Activated T-cell treated with anti-CD3 and anti-CD28 coated beads, Interleukin-2, amount 50 U/mL, for 4 hours (primary cell): ENCODE data around the gene PRKCE. TPM values are rescaled to one million over a fixed set of nuclear protein-coding genes. Genes with fewer than 3 reads are reported as not detected.
A peak's percentile ranks its signal among the peaks of the same experiment; 100 is the strongest.

Source experiments
- ATAC-seq, 2 donors: fragments of 200-7000 bp; cut with Tn5 transposase; one replicate each; pipeline ENCODE4 v1.10.0; 2021
- DNase-seq: peaks from one replicate; pipeline ENCODE4 v3.0.0-alpha.2; 2020
- H3K27me3 Mint-ChIP-seq: one replicate; pipeline ENCODE4 v1.8.0; 2021; ENCODE audit warnings: low read depth, mixed read lengths
- H3K36me3 Mint-ChIP-seq: one replicate; pipeline ENCODE4 v1.8.0; 2022; ENCODE audit warnings: mixed read lengths; ENCODE audit not compliant: insufficient read depth
- H3K4me1 Mint-ChIP-seq: one replicate; pipeline ENCODE4 v1.8.0; 2021; ENCODE audit warnings: low read depth, mixed read lengths
- H3K4me3 Mint-ChIP-seq: one replicate; pipeline ENCODE4 v1.8.0; 2021; ENCODE audit warnings: mild to moderate bottlenecking, moderate library complexity, mixed read lengths
- H3K9me3 Mint-ChIP-seq: one replicate; pipeline ENCODE4 v1.8.0; 2021; ENCODE audit warnings: mixed read lengths
- total RNA-seq, 3 donors: library from RNA; stranded (reverse); gene quantifications; one replicate each; pipeline ENCODE4 v1.2.1, GENCODE V29; 2021

The PRKCE gene
- 1 to 10 TPM; 9.1 to 9.5 (median 9.2) TPM for total RNA-seq

DNA sequence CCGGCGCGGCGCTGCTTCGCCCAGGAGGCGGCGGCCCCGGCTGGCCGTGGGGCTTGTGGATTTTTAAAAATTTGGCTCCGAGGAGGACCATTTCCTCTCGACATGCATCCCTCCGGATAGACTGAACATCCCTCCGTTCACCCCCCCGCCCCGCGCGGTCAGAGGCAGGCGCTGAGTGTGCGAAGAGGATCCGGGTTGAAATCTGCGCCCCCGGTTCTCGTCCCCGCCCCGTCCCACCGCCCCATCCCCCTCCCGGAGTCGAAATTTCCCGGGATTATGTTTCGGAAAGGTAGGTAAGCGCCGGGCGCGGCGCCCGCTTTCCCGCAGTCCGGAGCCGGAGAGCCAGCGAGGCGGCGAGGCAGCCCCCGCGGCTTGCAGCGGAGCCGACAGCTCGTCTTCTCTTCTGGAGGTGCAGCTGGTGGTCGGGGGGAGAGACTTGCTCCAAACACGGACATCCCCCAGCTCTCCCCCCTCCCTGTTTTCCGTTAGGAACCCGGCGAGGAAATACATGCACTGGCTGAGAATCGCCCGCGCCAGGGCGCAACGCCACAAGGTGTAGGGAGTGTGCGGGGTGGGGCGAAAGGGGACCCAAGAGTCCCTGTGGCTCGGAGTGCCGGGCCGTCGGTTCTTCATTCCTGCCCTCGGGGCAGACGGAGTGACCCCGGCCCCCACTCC lies at the start of gene PRKCE:
TSS of gene PRKCE (plus strand) at position 261 of the 675 bp plus-strand sequence.
- H3K4me3 Mint-ChIP-seq, result peak within 1 kb of the TSS; percentile 93
- ATAC-seq (peak; percentile 33 to 35), DNase-seq (peak; percentile 47)
- H3K9me3 Mint-ChIP-seq, result no peaks in the 10 kb centered on the region
- peaks cover 31% of the 10 kb centered on the region for H3K4me1 Mint-ChIP-seq
- no peaks in the 10 kb centered on the region for H3K36me3 Mint-ChIP-seq
- no peaks in the 10 kb centered on the region for H3K27me3 Mint-ChIP-seq

DNA sequence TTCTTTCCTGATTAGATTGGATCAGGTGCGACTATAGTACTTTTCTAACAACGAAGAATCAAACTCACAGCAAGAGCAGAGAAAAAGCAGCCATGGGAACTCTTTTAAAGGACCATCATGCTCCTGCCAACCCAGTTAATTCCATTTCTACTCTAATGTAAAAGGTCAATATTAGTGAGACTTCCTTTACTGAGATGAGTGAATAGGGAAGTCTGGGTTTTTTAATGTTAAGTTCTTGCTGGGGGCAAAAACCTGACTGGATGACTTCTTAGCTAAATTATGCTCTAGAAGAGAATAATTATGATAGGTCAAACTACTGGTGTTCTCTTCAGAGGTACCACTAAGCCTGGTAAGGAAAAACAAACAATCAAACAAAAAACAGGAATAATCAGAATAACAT lies 48.9 kb upstream of the PRKCE start:
- no peak overlapping the region for H3K4me3 Mint-ChIP-seq
- no peaks in the 10 kb centered on the region for H3K27me3 Mint-ChIP-seq
- no peaks in the 10 kb centered on the region for H3K4me1 Mint-ChIP-seq
- no peak for ATAC-seq
- no peak for DNase-seq
- peaks cover 40% of the 10 kb centered on the region for H3K36me3 Mint-ChIP-seq
- no peaks in the 10 kb centered on the region for H3K9me3 Mint-ChIP-seq

DNA sequence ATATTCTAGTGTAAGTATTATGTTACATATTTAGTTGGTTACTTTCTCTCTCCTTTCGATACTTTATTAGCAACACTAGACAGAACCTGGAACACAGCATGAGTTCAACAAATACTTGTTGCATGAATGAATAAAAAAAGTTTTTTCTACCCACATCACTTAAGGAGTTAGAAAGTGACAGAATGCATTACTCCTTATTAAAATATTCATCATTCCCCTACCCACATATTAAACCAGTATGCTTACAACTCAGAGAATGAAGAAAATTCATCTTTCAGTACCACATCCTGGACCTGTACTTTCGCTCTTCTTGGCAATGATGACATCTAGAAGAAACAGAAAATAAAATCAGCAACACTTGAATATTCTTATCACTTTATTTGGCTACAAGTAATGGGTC lies 46.4 kb upstream of the PRKCE start:
- H3K4me1 Mint-ChIP-seq, result peaks cover 14% of the 10 kb centered on the region
- H3K27me3 Mint-ChIP-seq, result no peaks in the 10 kb centered on the region
- H3K36me3 Mint-ChIP-seq, result peaks cover 25% of the 10 kb centered on the region
- ATAC-seq, result no peak
- DNase-seq, result no peak
- H3K4me3 Mint-ChIP-seq, result no peak overlapping the region
- no peaks in the 10 kb centered on the region for H3K9me3 Mint-ChIP-seq

DNA sequence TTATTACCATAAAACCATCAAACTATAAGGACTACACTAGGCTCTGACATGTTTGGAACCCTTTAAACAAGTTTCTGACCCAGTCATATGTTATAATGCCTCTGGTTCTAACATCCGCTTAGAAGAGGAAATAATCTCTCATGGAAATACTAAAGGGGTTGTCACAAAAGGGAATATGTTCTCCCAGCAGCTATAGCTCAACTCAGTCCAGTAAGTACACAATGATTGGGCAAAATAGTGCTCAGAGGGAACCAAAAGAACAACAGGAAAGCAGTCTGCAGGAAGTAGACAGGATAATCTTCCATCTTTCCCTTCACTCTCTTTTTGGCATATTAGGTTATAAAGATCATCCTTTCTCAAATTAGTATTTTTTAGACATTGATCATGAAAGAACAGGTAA lies 44.7 kb upstream of the PRKCE start:
- Mint-ChIP-seq H3K4me1 (peaks cover 22% of the 10 kb centered on the region), H3K4me3 (no peak overlapping the region), H3K9me3 (no peaks in the 10 kb centered on the region), H3K27me3 (no peaks in the 10 kb centered on the region), H3K36me3 (peaks cover 14% of the 10 kb centered on the region)
- no peak for DNase-seq
- ATAC-seq, result no peak

DNA sequence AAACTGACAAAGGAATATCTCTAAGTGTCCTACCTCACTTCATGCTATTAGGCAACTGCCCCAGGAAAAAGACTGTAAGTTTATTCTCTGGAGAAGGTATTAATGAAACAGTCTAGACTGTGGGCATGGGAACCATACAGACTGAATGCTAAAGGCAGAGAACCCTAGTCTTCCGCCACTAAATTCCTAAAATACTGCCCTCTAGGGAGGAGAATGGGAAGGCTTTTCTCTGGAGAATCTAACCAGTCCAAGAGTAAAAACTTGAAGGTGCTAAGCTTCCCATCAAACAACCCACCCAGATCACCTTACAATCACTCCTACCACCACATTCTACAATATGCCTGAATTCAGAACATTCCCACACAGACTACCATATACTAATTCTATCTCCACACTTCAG lies 43.8 kb upstream of the PRKCE start:
- H3K27me3 Mint-ChIP-seq, result no peaks in the 10 kb centered on the region
- no peak overlapping the region for H3K4me3 Mint-ChIP-seq
- H3K4me1 Mint-ChIP-seq, result peaks cover 22% of the 10 kb centered on the region
- no peaks in the 10 kb centered on the region for H3K9me3 Mint-ChIP-seq
- H3K36me3 Mint-ChIP-seq, result peaks cover 11% of the 10 kb centered on the region
- DNase-seq (no peak), ATAC-seq (no peak)

DNA sequence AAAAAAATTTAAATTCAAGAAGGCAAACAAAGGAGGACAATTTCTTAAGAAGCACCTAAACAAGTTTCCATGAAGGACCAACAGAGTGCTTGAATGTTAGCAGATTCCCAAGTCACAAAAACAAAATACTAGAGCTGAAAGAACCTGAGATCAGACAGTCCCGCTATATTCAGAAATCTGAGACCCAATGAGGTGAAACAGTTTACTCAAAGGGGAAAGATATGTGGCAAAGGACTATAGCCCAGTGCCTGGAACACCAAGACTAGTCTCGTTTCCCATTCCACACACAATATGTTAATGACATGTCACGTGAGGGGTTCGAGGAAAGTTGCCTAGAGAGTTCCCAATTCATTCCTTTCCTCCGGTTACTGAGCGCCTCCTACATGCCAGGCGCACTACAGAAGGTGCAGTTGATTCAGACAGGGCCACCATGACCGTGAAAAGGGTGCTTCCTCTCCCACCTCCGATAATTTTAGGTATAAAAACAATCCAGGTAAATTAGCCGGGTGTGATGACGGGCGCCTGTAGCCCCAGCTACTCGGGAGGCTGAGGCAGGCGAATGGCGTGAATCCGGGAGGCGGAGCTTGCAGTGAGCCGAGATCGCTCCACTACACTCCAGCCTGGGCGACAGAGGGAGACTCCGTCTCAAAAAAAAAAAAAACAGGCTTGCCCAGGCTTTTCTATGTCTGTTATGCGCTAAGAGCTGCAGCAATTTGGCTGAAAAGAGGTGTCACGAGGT lies 41.0 kb upstream of the PRKCE start:
- H3K4me1 Mint-ChIP-seq, result peaks cover 22% of the 10 kb centered on the region
- H3K4me3 Mint-ChIP-seq, result peak overlapping the region; percentile 95
- H3K36me3 Mint-ChIP-seq, result no peaks in the 10 kb centered on the region
- DNase-seq (peak; percentile 14), ATAC-seq (peak; percentile 61 to 70)
- H3K27me3 Mint-ChIP-seq, result no peaks in the 10 kb centered on the region
- H3K9me3 Mint-ChIP-seq, result no peaks in the 10 kb centered on the region

DNA sequence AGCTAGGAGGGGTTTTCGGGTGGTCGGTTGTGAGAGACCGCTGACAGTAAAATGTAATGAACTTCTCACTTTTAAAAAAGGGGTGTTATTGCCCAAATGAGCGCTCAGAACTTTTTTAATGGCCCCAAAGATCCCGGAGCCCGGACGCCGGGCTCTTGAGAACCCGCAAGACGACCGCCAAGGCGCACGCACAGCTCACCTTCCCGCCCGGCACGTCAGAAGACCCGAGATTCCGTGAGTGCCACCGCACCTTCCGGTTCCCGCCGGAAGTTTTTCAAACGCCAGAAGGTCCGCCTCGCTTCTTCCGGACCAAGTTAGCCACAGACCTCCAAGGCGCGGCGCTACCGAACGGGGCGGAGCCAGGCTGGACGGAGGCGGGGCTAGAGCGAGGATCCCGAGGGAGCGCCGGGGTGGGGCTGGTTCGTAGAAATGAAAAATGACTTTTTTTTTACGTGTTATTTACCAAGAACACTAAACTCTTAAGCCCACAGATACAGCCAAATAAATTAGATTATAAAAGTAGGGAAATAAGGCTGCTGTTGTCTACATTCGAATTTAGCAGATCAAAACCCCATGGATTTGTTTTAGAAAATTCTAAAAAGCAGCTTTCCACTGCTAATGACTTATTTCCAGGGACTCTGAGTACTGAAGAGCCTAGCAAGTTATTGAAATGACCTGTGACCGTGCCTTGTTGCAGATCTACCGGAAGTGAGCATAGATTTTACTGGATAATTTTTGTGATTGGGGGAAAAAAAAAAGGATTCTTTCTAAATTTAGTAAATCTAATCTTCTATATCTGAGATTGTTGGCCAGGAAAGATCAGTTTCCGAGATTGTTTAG lies 40.2 kb upstream of the PRKCE start, which contains the start of gene SRBD1:
TSS of gene SRBD1 (minus strand) at position 248 of the 840 bp plus-strand sequence. CDS start 5,826 bp downstream, outside the sequence.
- peak; percentile 97 to 98 for ATAC-seq
- DNase-seq, result peak; percentile 84
- H3K4me1 Mint-ChIP-seq, result peaks cover 22% of the 10 kb centered on the region
- H3K27me3 Mint-ChIP-seq, result no peaks in the 10 kb centered on the region
- H3K4me3 Mint-ChIP-seq, result peak within 1 kb of the TSS; percentile 95
- no peaks in the 10 kb centered on the region for H3K9me3 Mint-ChIP-seq
- H3K36me3 Mint-ChIP-seq, result no peaks in the 10 kb centered on the region

DNA sequence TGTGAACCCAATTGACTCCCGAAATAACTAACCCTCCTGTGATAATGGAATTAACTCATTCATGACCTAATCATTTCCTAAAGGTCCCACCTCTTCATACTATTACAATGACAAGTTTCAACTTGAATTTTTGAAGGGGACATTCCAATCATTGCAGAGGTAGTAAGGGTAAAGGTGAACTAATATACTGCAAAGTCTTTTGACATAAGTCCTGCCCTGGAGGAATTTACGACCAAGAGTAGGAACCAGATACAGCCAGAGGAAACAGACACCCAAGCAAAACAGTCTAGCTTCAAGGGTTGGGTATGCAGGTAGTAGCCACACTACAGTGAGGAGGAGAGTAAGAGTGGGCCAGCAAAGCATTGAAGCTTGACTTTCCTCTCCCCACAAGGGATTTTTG lies 39.2 kb upstream of the PRKCE start:
- Mint-ChIP-seq H3K9me3 (no peaks in the 10 kb centered on the region), H3K4me1 (peaks cover 22% of the 10 kb centered on the region), H3K27me3 (no peaks in the 10 kb centered on the region), H3K36me3 (no peaks in the 10 kb centered on the region), H3K4me3 (no peak overlapping the region)
- no peak for ATAC-seq
- no peak for DNase-seq

DNA sequence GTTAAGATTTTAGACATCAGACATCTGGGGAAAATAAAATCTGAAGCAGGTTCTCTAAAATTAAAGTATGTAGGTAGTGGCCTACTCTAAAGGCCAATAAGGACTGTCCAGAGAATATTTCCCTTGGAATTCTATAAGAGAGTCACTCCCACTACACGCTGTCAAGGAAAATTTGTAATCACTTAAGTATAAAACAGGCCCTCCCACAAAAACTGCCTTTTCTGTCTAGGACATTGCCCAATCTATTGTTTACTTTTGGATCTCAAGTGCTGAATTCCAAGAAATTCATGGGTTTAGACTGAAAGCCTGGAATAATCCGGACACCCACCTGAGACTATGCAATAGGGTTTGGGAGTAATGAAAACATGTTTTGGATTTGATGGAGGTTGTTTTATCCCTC lies 38.7 kb upstream of the PRKCE start:
- Mint-ChIP-seq H3K9me3 (no peaks in the 10 kb centered on the region), H3K36me3 (no peaks in the 10 kb centered on the region), H3K4me3 (no peak overlapping the region), H3K27me3 (no peaks in the 10 kb centered on the region), H3K4me1 (peaks cover 21% of the 10 kb centered on the region)
- no peak for ATAC-seq
- DNase-seq, result no peak

DNA sequence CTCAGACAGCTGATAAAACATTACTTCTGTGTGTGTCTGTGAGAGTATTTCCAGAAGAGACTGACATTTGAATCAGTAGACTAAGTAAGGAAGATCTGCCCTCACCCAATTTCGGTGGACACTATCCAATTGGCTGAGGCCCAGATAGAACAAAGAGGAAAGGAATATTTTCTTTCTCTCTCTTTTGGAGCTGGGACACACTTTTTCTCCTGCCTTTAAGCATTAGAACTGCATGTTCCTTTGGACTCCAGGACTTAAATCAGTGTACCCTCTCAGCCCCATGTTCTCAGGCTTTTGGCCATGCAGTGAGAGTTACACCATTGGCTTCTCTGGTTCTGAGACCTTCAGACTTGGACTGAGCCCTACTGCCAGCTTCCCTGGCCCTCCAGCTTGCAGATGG lies 37.1 kb upstream of the PRKCE start:
- no peak for DNase-seq
- no peak for ATAC-seq
- H3K9me3 Mint-ChIP-seq, result no peaks in the 10 kb centered on the region
- H3K4me1 Mint-ChIP-seq, result peaks cover 15% of the 10 kb centered on the region
- peaks cover 3% of the 10 kb centered on the region for H3K27me3 Mint-ChIP-seq
- no peak overlapping the region for H3K4me3 Mint-ChIP-seq
- no peaks in the 10 kb centered on the region for H3K36me3 Mint-ChIP-seq

DNA sequence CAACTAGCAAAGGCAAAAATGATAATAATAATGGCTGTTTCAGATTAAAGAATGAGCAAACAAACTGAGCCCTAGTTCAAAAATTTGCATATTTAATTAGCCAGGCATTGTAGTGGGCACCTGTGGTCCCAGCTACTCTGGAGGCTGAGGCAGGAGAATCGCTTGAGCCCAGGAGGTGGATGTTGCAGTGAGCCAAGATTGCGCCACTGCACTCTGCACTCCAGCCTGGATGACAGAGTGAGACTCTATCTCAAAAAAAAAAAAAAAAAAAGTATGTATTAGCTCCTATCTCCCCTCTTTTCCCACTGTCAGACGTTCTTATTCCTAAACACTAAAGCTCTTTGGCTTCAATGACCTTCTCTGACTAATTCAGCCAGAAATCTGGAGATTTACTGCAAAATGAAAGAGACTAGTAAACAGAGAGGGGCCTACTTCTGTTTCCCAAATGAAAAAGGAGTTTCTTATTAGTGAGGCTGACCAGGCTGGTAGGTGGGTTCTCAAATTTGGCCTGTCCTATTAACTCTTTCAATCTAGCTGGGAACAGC lies 36.5 kb upstream of the PRKCE start:
- H3K9me3 Mint-ChIP-seq, result no peaks in the 10 kb centered on the region
- no peak for ATAC-seq

DNA sequence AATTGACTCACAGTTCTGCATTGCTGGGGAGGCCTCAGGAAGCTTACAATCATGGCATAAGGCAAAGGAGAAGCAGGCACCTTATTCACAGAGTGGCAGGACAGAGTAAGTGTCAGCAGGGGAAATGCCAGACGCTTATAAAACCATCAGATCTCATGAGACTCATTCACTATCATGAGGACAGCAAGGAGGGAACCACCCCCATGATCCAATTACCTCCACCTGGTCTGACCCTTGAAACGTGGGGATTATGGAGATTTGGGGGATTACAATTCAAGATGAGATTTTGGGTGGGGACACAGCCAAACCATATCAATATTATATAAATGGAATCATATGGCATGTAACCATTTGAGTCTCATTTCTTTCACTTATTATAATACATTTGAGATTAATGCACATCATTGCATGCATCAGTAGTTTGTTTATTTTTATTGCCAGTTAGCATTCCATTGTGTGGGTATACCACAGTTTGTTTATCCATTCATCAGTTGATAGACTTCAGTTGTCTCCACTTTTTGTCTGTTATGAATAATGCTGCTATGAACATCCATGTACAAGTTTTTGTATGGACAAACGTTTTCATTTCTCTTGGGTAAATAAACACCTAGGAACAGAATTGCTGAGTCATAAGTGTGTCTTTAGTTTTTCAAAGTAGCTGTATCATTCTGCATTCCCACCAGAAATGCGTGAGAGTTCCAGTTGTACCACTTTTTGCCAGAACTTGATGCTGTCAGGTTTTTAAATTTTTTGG lies 34.6 kb upstream of the PRKCE start:
- Mint-ChIP-seq H3K9me3 (no peaks in the 10 kb centered on the region), H3K36me3 (no peaks in the 10 kb centered on the region), H3K27me3 (peaks cover 8% of the 10 kb centered on the region), H3K4me3 (no peak overlapping the region), H3K4me1 (no peaks in the 10 kb centered on the region)
- no peak for DNase-seq
- ATAC-seq, result no peak

More for the DNA sequence above, 36.5 kb upstream of the PRKCE start:
- peaks cover 10% of the 10 kb centered on the region for H3K4me1 Mint-ChIP-seq
- DNase-seq, result no peak
- H3K27me3 Mint-ChIP-seq, result peaks cover 4% of the 10 kb centered on the region
- no peak overlapping the region for H3K4me3 Mint-ChIP-seq
- no peaks in the 10 kb centered on the region for H3K36me3 Mint-ChIP-seq

DNA sequence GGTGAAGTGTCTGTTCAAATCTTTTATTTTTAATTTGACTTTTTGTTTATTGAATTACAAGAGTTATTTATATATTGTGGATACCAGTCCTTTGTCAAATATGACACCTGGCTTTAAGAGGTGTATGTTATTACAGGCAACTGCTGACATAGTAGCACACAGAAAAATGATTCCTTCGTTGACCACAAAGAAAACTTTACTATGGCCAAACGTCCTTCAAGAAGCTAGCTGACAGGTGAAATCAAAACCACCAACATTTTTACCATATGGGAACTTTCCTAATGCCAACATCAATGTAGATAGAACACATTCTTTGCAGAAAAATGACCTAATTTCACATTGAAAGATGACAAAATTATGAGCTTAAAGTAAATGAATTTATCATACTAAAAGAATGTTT lies 34.0 kb upstream of the PRKCE start:
- DNase-seq (no peak), ATAC-seq (no peak)
- H3K36me3 Mint-ChIP-seq, result no peaks in the 10 kb centered on the region
- H3K27me3 Mint-ChIP-seq, result peaks cover 8% of the 10 kb centered on the region
- H3K4me1 Mint-ChIP-seq, result no peaks in the 10 kb centered on the region
- no peak overlapping the region for H3K4me3 Mint-ChIP-seq
- H3K9me3 Mint-ChIP-seq, result no peaks in the 10 kb centered on the region
